PC-3 (cell line): ENCODE results near the gene CSH1.
"Not testable (repeated sequence)": the region's sequence is repeated elsewhere in the genome, so short reads cannot be mapped to it uniquely, and the experiment has no call there.

Experiments
- CTCF ChIP-seq: fragments of 300-600 bp; sonication (generic); conservative IDR thresholded peaks from 2 replicates; pipeline ENCODE4 v1.5.1; 2017; ENCODE audit warnings: antibody characterized with exemption, low read depth, mild to moderate bottlenecking, low read length
- EZH2 ChIP-seq: fragments of 300-600 bp; sonication (generic); IDR thresholded peaks from one replicate; pipeline ENCODE4 v1.6.1; 2017; ENCODE audit warnings: antibody characterized with exemption, mild to moderate bottlenecking, low read length; ENCODE audit not compliant: unreplicated experiment

DNA sequence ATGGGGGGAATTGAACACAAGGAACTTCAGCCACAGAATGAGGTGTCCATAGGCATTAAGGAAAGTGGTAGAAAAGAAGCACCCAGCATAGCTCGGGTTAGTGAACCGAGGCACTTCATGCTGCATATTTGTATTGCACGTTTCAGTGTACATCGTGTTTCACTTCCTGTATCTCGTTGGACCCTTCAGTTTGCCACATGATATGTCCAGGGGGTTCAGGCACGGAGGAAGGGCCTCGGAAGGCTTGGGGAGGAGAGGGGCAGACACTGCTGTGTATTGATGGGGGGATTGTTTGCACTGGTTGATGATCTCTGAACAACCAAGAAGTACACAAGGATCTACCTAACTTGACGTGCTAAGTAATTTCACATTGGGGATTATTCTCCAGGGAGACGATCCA lies 26.0 kb upstream of the CSH1 start:
- not testable (repeated sequence) for TF ChIP-seq CTCF, EZH2
